MM.1S (cell line): ENCODE measurements around the gene NR6A1.

Experiments used
- DNase-seq: peaks from one replicate; pipeline ENCODE4 v3.0.0-alpha.2; 2015
- H2AFZ ChIP-seq: fragments of 300-600 bp; sonication (generic); 2 replicates; pipeline ENCODE4 v1.6.0; 2016; ENCODE audit warnings: antibody characterized with exemption, low read length
- H3F3A ChIP-seq: fragments of 300-600 bp; sonication (generic); 2 replicates; pipeline ENCODE4 v1.6.1; 2016; ENCODE audit warnings: mild to moderate bottlenecking, antibody characterized with exemption, low read length, moderate library complexity, mixed read lengths; ENCODE audit not compliant: insufficient read depth
- H3K27ac ChIP-seq: fragments of 300-600 bp; sonication (generic); 2 replicates; pipeline ENCODE4 v1.5.1; 2016; ENCODE audit warnings: mild to moderate bottlenecking, low read length
- H3K27me3 ChIP-seq: fragments of 300-600 bp; sonication (generic); replicated peaks from 2 replicates; pipeline ENCODE4 v1.6.0; 2016; ENCODE audit warnings: low read length; ENCODE audit not compliant: insufficient read depth
- H3K36me3 ChIP-seq: fragments of 300-600 bp; sonication (generic); replicated peaks from 2 replicates; pipeline ENCODE4 v1.6.1; 2016; ENCODE audit warnings: mild to moderate bottlenecking, low read length, mixed read lengths; ENCODE audit not compliant: insufficient read depth
- H3K4me1 ChIP-seq: fragments of 300-600 bp; sonication (generic); 2 replicates; pipeline ENCODE4 v1.6.1; 2016; ENCODE audit warnings: low read length, mixed read lengths
- H3K4me2 ChIP-seq: fragments of 300-600 bp; sonication (generic); 2 replicates; pipeline ENCODE4 v1.6.0; 2016; ENCODE audit warnings: low read depth, low read length
- H3K4me3 ChIP-seq: fragments of 300-600 bp; sonication (generic); 2 replicates; pipeline ENCODE4 v1.5.1; 2016; ENCODE audit warnings: low read length, mixed read lengths
- H3K79me2 ChIP-seq: fragments of 300-600 bp; sonication (generic); 2 replicates; pipeline ENCODE4 v1.6.1; 2016; ENCODE audit warnings: mixed run types, low read length, mixed read lengths
- H3K9ac ChIP-seq: fragments of 300-600 bp; sonication (generic); 2 replicates; pipeline ENCODE4 v1.6.1; 2016; ENCODE audit warnings: low read length, mixed read lengths
- H3K9me2 ChIP-seq: fragments of 300-600 bp; sonication (generic); replicated peaks from 2 replicates; pipeline ENCODE4 v1.6.1; 2016; ENCODE audit warnings: mild to moderate bottlenecking, low read length, mixed read lengths; ENCODE audit not compliant: insufficient read depth
- H3K9me3 ChIP-seq: fragments of 300-600 bp; sonication (generic); replicated peaks from 2 replicates; pipeline ENCODE4 v1.6.1; 2016; ENCODE audit warnings: mild to moderate bottlenecking, low read length, mixed read lengths; ENCODE audit not compliant: insufficient read depth
- H4K20me1 ChIP-seq: fragments of 300-600 bp; sonication (generic); 2 replicates; pipeline ENCODE4 v1.6.1; 2016; ENCODE audit warnings: mild to moderate bottlenecking, low read length, moderate library complexity, mixed read lengths; ENCODE audit not compliant: insufficient read depth
- EZH2 ChIP-seq: fragments of 300-600 bp; sonication (generic); optimal IDR thresholded peaks from 2 replicates; pipeline ENCODE3; 2017; ENCODE audit warnings: low read depth, mild to moderate bottlenecking, antibody characterized with exemption, low read length, mixed read lengths
- EZH2phosphoT487 ChIP-seq: fragments of 300-600 bp; sonication (generic); IDR thresholded peaks from 2 replicates; pipeline ENCODE4 v1.6.1; 2018; ENCODE audit warnings: antibody characterized with exemption, low read length
- TF ChIP-seq, protein P1 (sequence below): fragments of 300-600 bp; sonication (generic); IDR thresholded peaks from 2 replicates; pipeline ENCODE4 v1.5.1; 2016; ENCODE audit warnings: antibody characterized with exemption, low read length, mixed read lengths

Gene NR6A1

GRCh38 chr9:124733964-124734740 is 37.0 kb downstream of the NR6A1 start:
- no peaks in the 10 kb centered on the region for H3K36me3 ChIP-seq
- peaks cover 42% of the 10 kb centered on the region for H3K4me1 ChIP-seq
- peak overlapping the region; percentile 11; the same call in 1 of the 2 replicates for H3K9ac ChIP-seq
- H3F3A ChIP-seq: peaks cover 20% of the 10 kb centered on the region
- H2AFZ ChIP-seq: peak overlapping the region; percentile 13
- no peaks in the 10 kb centered on the region for H3K27me3 ChIP-seq
- peak overlapping the region; percentile 66 for H3K4me2 ChIP-seq
- TF ChIP-seq EZH2: no peak
- no peak for TF ChIP-seq EZH2phosphoT487
- TF ChIP-seq, protein P1, sequence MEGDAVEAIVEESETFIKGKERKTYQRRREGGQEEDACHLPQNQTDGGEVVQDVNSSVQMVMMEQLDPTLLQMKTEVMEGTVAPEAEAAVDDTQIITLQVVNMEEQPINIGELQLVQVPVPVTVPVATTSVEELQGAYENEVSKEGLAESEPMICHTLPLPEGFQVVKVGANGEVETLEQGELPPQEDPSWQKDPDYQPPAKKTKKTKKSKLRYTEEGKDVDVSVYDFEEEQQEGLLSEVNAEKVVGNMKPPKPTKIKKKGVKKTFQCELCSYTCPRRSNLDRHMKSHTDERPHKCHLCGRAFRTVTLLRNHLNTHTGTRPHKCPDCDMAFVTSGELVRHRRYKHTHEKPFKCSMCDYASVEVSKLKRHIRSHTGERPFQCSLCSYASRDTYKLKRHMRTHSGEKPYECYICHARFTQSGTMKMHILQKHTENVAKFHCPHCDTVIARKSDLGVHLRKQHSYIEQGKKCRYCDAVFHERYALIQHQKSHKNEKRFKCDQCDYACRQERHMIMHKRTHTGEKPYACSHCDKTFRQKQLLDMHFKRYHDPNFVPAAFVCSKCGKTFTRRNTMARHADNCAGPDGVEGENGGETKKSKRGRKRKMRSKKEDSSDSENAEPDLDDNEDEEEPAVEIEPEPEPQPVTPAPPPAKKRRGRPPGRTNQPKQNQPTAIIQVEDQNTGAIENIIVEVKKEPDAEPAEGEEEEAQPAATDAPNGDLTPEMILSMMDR: no peak
- H3K9me2 ChIP-seq: no peaks in the 10 kb centered on the region
- H3K79me2 ChIP-seq: no peaks in the 10 kb centered on the region
- peak overlapping the region; percentile 33 for H3K4me3 ChIP-seq
- H3K27ac ChIP-seq: peak overlapping the region; percentile 57; the same call in 1 of the 2 replicates
- peak; percentile 87 for DNase-seq
- H4K20me1 ChIP-seq: no peaks in the 10 kb centered on the region
- no peaks in the 10 kb centered on the region for H3K9me3 ChIP-seq

DNA sequence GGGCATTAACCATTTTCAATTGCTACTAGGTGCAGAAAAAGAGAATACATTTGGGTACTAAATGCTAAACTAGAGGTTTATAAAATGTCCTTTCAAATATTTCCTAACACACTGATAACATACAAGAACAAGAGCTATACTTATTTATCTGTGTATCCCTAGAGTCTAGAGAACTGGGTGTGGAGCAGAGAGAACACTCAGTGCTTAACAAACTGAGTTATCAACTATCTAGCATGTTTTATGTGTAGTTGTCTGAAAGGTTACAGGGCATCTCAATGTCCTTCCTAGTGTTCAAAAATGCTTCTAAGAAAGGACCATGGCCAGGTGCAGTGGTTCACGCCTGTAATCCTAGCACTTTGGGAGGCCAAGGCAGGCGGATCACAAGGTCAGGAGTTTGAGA is 40.3 kb downstream of the NR6A1 start:
- TF ChIP-seq, protein P1: no peak
- no peak for TF ChIP-seq EZH2phosphoT487
- TF ChIP-seq EZH2: no peak
- no peak overlapping the region for H3K4me2 ChIP-seq
- no peak for DNase-seq

GRCh38 chr9:124726886-124727285 is 44.2 kb downstream of the NR6A1 start:
- no peak overlapping the region for H3K4me3 ChIP-seq
- H3K27ac ChIP-seq: no peak overlapping the region
- no peaks in the 10 kb centered on the region for H3K36me3 ChIP-seq
- no peak for DNase-seq
- no peaks in the 10 kb centered on the region for H3F3A ChIP-seq
- no peaks in the 10 kb centered on the region for H3K9me3 ChIP-seq
- no peaks in the 10 kb centered on the region for H4K20me1 ChIP-seq
- H3K4me1 ChIP-seq: no peaks in the 10 kb centered on the region
- H3K79me2 ChIP-seq: no peaks in the 10 kb centered on the region
- no peak overlapping the region for H3K9ac ChIP-seq
- no peak for TF ChIP-seq EZH2
- TF ChIP-seq, protein P1: no peak
- no peak for TF ChIP-seq EZH2phosphoT487
- no peak overlapping the region for H2AFZ ChIP-seq
- H3K4me2 ChIP-seq: no peak overlapping the region
- no peaks in the 10 kb centered on the region for H3K9me2 ChIP-seq
- H3K27me3 ChIP-seq: no peaks in the 10 kb centered on the region

More for the DNA sequence above, 40.3 kb downstream of the NR6A1 start:
- Histone ChIP-seq H3K9ac (no peak overlapping the region), H3K4me3 (no peak overlapping the region), H3K9me2 (no peaks in the 10 kb centered on the region), H3K36me3 (no peaks in the 10 kb centered on the region), H4K20me1 (no peaks in the 10 kb centered on the region), H2AFZ (no peak overlapping the region), H3K27ac (no peak overlapping the region), H3K4me1 (peaks cover 27% of the 10 kb centered on the region), H3K79me2 (no peaks in the 10 kb centered on the region), H3K27me3 (no peaks in the 10 kb centered on the region), H3K9me3 (no peaks in the 10 kb centered on the region), H3F3A (peaks cover 20% of the 10 kb centered on the region)
